Mesenchymal stem cell (in vitro differentiated cells and primary cell): ENCODE data around the gene MEGF11.

Experiments
- DNase-seq: peaks from one replicate; pipeline ENCODE4 v3.0.0-alpha.2; 2013
- H2AFZ ChIP-seq: one replicate; pipeline ENCODE4 v1.6.1; 2013; ENCODE audit warnings: low read depth, mild to moderate bottlenecking, control low read depth, inconsistent platforms, low read length, moderate library complexity
- H2AK5ac ChIP-seq: 2 replicates; pipeline ENCODE4 v1.6.1; 2013; ENCODE audit warnings: low read length, moderate library complexity, mild to moderate bottlenecking, inconsistent platforms; ENCODE audit not compliant: severe bottlenecking
- H2BK120ac ChIP-seq: one replicate; pipeline ENCODE4 v1.6.1; 2013; ENCODE audit warnings: low read depth, mild to moderate bottlenecking, inconsistent platforms, low read length, moderate library complexity
- H2BK12ac ChIP-seq, 2 experiments: one replicate each; pipeline ENCODE4 v1.6.1; 2013; ENCODE audit warnings: inconsistent platforms in 2 of 2, low read length in 2 of 2, mild to moderate bottlenecking in 2 of 2, moderate library complexity in 2 of 2, control low read depth in 1 of 2
- H2BK15ac ChIP-seq: one replicate; pipeline ENCODE4 v1.6.1; 2013; ENCODE audit warnings: mild to moderate bottlenecking, low read depth, inconsistent platforms; ENCODE audit not compliant: poor library complexity, severe bottlenecking
- H2BK5ac ChIP-seq: 2 replicates; pipeline ENCODE4 v1.6.1; 2013; ENCODE audit warnings: low read depth, mild to moderate bottlenecking, low read length, control low read depth, inconsistent platforms; ENCODE audit not compliant: poor library complexity, severe bottlenecking
- H3K14ac ChIP-seq, 2 experiments: one replicate each; pipeline ENCODE4 v1.6.1; 2013; ENCODE audit warnings: inconsistent platforms in 2 of 2, low read length in 2 of 2, control low read depth in 1 of 2, mild to moderate bottlenecking in 1 of 2, moderate library complexity in 1 of 2
- H3K18ac ChIP-seq, 2 experiments: one replicate each; pipeline ENCODE4 v1.6.1; 2013; ENCODE audit warnings: inconsistent platforms in 2 of 2, low read length in 2 of 2, control low read depth in 1 of 2, low read depth in 1 of 2, mild to moderate bottlenecking in 1 of 2
- H3K23ac ChIP-seq, 2 experiments: one replicate each; pipeline ENCODE4 v1.6.1; 2013; ENCODE audit warnings: inconsistent platforms in 2 of 2, low read length in 2 of 2, mild to moderate bottlenecking in 2 of 2, moderate library complexity in 2 of 2, control low read depth in 1 of 2
- H3K27ac ChIP-seq: 2 replicates; pipeline ENCODE4 v1.5.1; 2013; ENCODE audit warnings: mild to moderate bottlenecking, moderate library complexity, low read length, control low read depth, inconsistent platforms; ENCODE audit not compliant: poor library complexity, severe bottlenecking
- H3K27me3 ChIP-seq, 2 experiments: 2 replicates each; pipeline versions ENCODE4 v1.6.1 to v1.7.0; 2013; ENCODE audit warnings: low read length in 2 of 2, mild to moderate bottlenecking in 2 of 2, moderate library complexity in 2 of 2, control low read depth in 1 of 2, inconsistent platforms in 1 of 2; ENCODE audit not compliant: control insufficient read depth in 1 of 2, insufficient read depth in 1 of 2
- H3K36me3 ChIP-seq, 2 experiments: 2 replicates each; pipeline versions ENCODE4 v1.6.1 to v1.7.0; 2013; ENCODE audit warnings: low read length in 2 of 2, control low read depth in 1 of 2, inconsistent platforms in 1 of 2, low read depth in 1 of 2, mild to moderate bottlenecking in 1 of 2; ENCODE audit not compliant: insufficient read depth in 2 of 2, control insufficient read depth in 1 of 2
- H3K4ac ChIP-seq, 2 experiments: one replicate each; pipeline ENCODE4 v1.6.1; 2013; ENCODE audit warnings: inconsistent platforms in 2 of 2, low read length in 2 of 2, mild to moderate bottlenecking in 2 of 2, moderate library complexity in 2 of 2, control low read depth in 1 of 2, low read depth in 1 of 2
- H3K4me1 ChIP-seq: 2 replicates; pipeline ENCODE4 v1.6.1; 2013; ENCODE audit warnings: low read depth, low read length, control low read depth; ENCODE audit not compliant: control insufficient read depth, insufficient read depth
- H3K4me2 ChIP-seq: 2 replicates; pipeline ENCODE4 v1.6.1; 2013; ENCODE audit warnings: low read length, mild to moderate bottlenecking, inconsistent platforms; ENCODE audit not compliant: poor library complexity, severe bottlenecking
- H3K4me3 ChIP-seq, 2 experiments: 2 replicates each; pipeline versions ENCODE4 v1.5.1 to v1.7.0; 2013; ENCODE audit warnings: low read length in 2 of 2, mild to moderate bottlenecking in 2 of 2, control low read depth in 1 of 2, low read depth in 1 of 2; ENCODE audit not compliant: insufficient read depth in 1 of 2
- H3K79me1 ChIP-seq: replicated peaks from 2 replicates; pipeline ENCODE4 v1.6.1; 2013; ENCODE audit warnings: mild to moderate bottlenecking, control low read depth, low read length, inconsistent platforms; ENCODE audit not compliant: poor library complexity, severe bottlenecking
- H3K9ac ChIP-seq: 2 replicates; pipeline ENCODE4 v1.7.0; 2013; ENCODE audit warnings: mild to moderate bottlenecking, low read length, moderate library complexity
- H3K9me3 ChIP-seq: 2 replicates; pipeline ENCODE4 v1.7.0; 2013; ENCODE audit warnings: mild to moderate bottlenecking, low read length; ENCODE audit not compliant: control insufficient read depth
- H4K8ac ChIP-seq: one replicate; pipeline ENCODE4 v1.6.1; 2013; ENCODE audit warnings: inconsistent platforms, mild to moderate bottlenecking, low read length, moderate library complexity
- H4K91ac ChIP-seq: one replicate; pipeline ENCODE4 v1.6.1; 2013; ENCODE audit warnings: mild to moderate bottlenecking, low read length, inconsistent platforms
- WGBS: methylation state at CpG from one replicate; pipeline ENCODE4 v1.1.7; 2013; ENCODE audit warnings: mixed read lengths; 5-methylcytosine and 5-hydroxymethylcytosine counted together

Gene MEGF11

GRCh38 chr15:66234798-66235197 is 18.8 kb downstream of the MEGF11 start:
- H3K9ac ChIP-seq = no peak overlapping the region
- no peak overlapping the region for H2BK5ac ChIP-seq
- no peak overlapping the region for H3K14ac ChIP-seq
- no peak overlapping the region for H3K4me3 ChIP-seq
- no peaks in the 10 kb centered on the region for H3K79me1 ChIP-seq
- no peaks in the 10 kb centered on the region for H3K9me3 ChIP-seq
- no peaks in the 10 kb centered on the region for H3K36me3 ChIP-seq
- H3K23ac ChIP-seq = no peak overlapping the region
- H3K27me3 ChIP-seq = peaks cover 29 to 77% of the 10 kb centered on the region in 2 experiments
- no peak overlapping the region for H4K91ac ChIP-seq
- peaks cover 2% of the 10 kb centered on the region for H3K4me1 ChIP-seq
- H2AFZ ChIP-seq = no peak overlapping the region
- no peak overlapping the region for H3K18ac ChIP-seq
- no peak overlapping the region for H2BK120ac ChIP-seq
- no peak for DNase-seq
- no peak overlapping the region for H4K8ac ChIP-seq
- H2AK5ac ChIP-seq = no peak overlapping the region
- 72% methylated on average over 8 of the region's 9 CpGs for WGBS
- H2BK12ac ChIP-seq = no peak overlapping the region
- no peak overlapping the region for H3K27ac ChIP-seq
- no peak overlapping the region for H3K4me2 ChIP-seq
- no peak overlapping the region for H3K4ac ChIP-seq
- no peak overlapping the region for H2BK15ac ChIP-seq

GRCh38 chr15:66233487-66234415 is 19.8 kb downstream of the MEGF11 start:
- H3K9ac ChIP-seq = no peak overlapping the region
- peaks cover 29 to 79% of the 10 kb centered on the region in 2 experiments for H3K27me3 ChIP-seq
- no peak overlapping the region for H2BK120ac ChIP-seq
- no peak overlapping the region for H2BK12ac ChIP-seq
- H3K4me2 ChIP-seq = no peak overlapping the region
- no peak overlapping the region for H3K14ac ChIP-seq
- no peak overlapping the region for H3K4ac ChIP-seq
- H2AFZ ChIP-seq = no peak overlapping the region
- WGBS = 83% methylated on average over 13 of the region's 14 CpGs
- H3K9me3 ChIP-seq = no peaks in the 10 kb centered on the region
- no peak overlapping the region for H2AK5ac ChIP-seq
- H3K23ac ChIP-seq = no peak overlapping the region
- no peak overlapping the region for H3K18ac ChIP-seq
- H3K36me3 ChIP-seq = no peaks in the 10 kb centered on the region
- no peak overlapping the region for H4K91ac ChIP-seq
- H2BK15ac ChIP-seq = no peak overlapping the region
- H3K27ac ChIP-seq = no peak overlapping the region
- peak; percentile 12 for DNase-seq
- no peaks in the 10 kb centered on the region for H3K79me1 ChIP-seq
- peaks cover 2% of the 10 kb centered on the region for H3K4me1 ChIP-seq
- H4K8ac ChIP-seq = no peak overlapping the region
- no peak overlapping the region for H2BK5ac ChIP-seq
- no peak overlapping the region for H3K4me3 ChIP-seq

GRCh38 chr15:66232267-66232625 is 21.3 kb downstream of the MEGF11 start:
- Histone ChIP-seq H2BK120ac (no peak overlapping the region), H2AFZ (no peak overlapping the region), H3K18ac (no peak overlapping the region), H3K27me3 (peaks cover 20 to 82% of the 10 kb centered on the region in 2 experiments), H2AK5ac (no peak overlapping the region), H3K4me3 (no peak overlapping the region), H2BK5ac (no peak overlapping the region), H3K79me1 (no peaks in the 10 kb centered on the region), H3K27ac (no peak overlapping the region), H3K23ac (no peak overlapping the region), H2BK15ac (no peak overlapping the region), H3K4ac (no peak overlapping the region), H2BK12ac (no peak overlapping the region), H3K36me3 (no peaks in the 10 kb centered on the region), H3K14ac (no peak overlapping the region), H3K4me2 (no peak overlapping the region), H4K8ac (no peak overlapping the region), H3K9me3 (no peaks in the 10 kb centered on the region), H4K91ac (no peak overlapping the region), H3K9ac (no peak overlapping the region), H3K4me1 (no peaks in the 10 kb centered on the region)
- WGBS = 92% methylated on average over 3 of the region's 3 CpGs
- DNase-seq = no peak

- Histone ChIP-seq H2BK5ac (no peak overlapping the region), H3K9ac (no peak overlapping the region), H4K91ac (no peak overlapping the region), H4K8ac (no peak overlapping the region), H2BK120ac (no peak overlapping the region), H2AK5ac (no peak overlapping the region), H3K18ac (no peak overlapping the region), H2AFZ (no peak overlapping the region), H3K14ac (no peak overlapping the region), H3K79me1 (no peaks in the 10 kb centered on the region), H3K4me1 (no peaks in the 10 kb centered on the region), H3K4ac (no peak overlapping the region), H3K23ac (no peak overlapping the region), H3K36me3 (no peaks in the 10 kb centered on the region), H3K27me3 (peaks cover 18 to 76% of the 10 kb centered on the region in 2 experiments), H3K4me2 (no peak overlapping the region), H2BK12ac (no peak overlapping the region), H3K27ac (no peak overlapping the region), H2BK15ac (no peak overlapping the region), H3K4me3 (no peak overlapping the region), H3K9me3 (no peaks in the 10 kb centered on the region)
- DNase-seq = no peak
- WGBS = 74% methylated on average over 7 of the region's 8 CpGs
Observed at GRCh38 chr15:66231394-66232266, 21.9 kb downstream of the MEGF11 start.
